Esophagus squamous epithelium (tissue), 4 donors: ENCODE results near the gene ZNF320.

ENCODE experiments used
- CTCF ChIP-seq, 6 experiments: fragments of 450-650 bp in 4 of 6; fragments of 200-600 bp in 2 of 6; sonication (generic) in 2 of 6; IDR thresholded peaks; one replicate each; pipeline ENCODE4 v1.5.1; 2016 to 2019; ENCODE audit warnings: antibody characterized with exemption in 6 of 6, mild to moderate bottlenecking in 4 of 6, moderate library complexity in 4 of 6
- POLR2A ChIP-seq, 4 donors: fragments of 450-650 bp; IDR thresholded peaks; one replicate each; pipeline ENCODE4 v1.6.1; 2017; ENCODE audit warnings: antibody characterized with exemption in 4 of 4, mild to moderate bottlenecking in 4 of 4, moderate library complexity in 3 of 4

GRCh38 chr19:52945652-52946321, 48.4 kb upstream of the ZNF320 start:
- TF ChIP-seq CTCF (IDR thresholded peaks at IDR 0.05) (no peak), POLR2A (IDR thresholded peaks at IDR 0.05) (no peak)
